ENCODE measurements around the gene CIP2A. TPM values are rescaled to one million over a fixed set of nuclear protein-coding genes. Genes with fewer than 3 reads are reported as not detected.

The CIP2A gene
- total and polyA plus RNA-seq, 2 of the 8 experiments (the other 6 are each of a cell fraction or from before 2014, with no cell fraction given), result 11.9 to 38.0 TPM

DNA sequence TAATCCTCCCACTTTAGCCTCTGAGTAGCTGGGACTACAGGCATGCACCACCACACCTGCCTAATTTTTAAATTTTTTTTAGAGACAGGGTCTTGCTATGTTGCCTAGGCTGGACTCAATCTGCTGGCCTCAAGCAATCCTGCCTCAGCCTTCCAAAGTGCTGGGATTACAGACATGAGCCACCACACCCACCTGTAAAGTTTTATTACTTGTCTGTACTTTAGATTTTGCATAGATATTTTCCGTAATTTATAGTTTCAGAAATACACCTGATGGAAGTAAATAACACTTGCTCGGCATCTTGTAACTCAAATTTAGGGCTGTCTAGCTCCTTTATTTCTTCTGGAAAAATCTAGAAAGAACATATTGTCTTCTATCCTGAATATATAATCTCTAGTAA is 6.1 kb upstream of the CIP2A start (continued):
- TF ChIP-seq YY1 (IDR thresholded peaks at IDR 0.05; ENCODE audit: low read depth, low read length), result no peak
